T follicular helper cell (primary cell): ENCODE data around the gene RPL19.
A peak's percentile ranks its signal among the peaks of the same experiment; 100 is the strongest.

Experiments used
- DNase-seq: peaks from one replicate; pipeline ENCODE4 v3.0.0-alpha.2; 2020; ENCODE audit warnings: low read depth

The RPL19 gene

GRCh38 chr17:39197380-39198185 lies 2.5 kb upstream of the RPL19 start, which contains the start of gene CACNB1:
Gene CACNB1 (minus strand): TSS chr17:39197669. CDS start chr17:39197495, 174 bp downstream.
- peak; percentile 65 for DNase-seq

- DNase-seq = no peak
Observed at GRCh38 chr17:39198186-39198566, 1.9 kb upstream of the RPL19 start.

GRCh38 chr17:39199820-39200069 lies 338 bp upstream of the RPL19 start:
- peak; percentile 79 for DNase-seq

- no peak for DNase-seq
Observed at GRCh38 chr17:39200957-39201510, 951 bp downstream of the RPL19 start.

- DNase-seq = no peak
Observed at GRCh38 chr17:39204245-39204644, 4.2 kb downstream of the RPL19 start.

GRCh38 chr17:39205112-39205526 lies 5.0 kb downstream of the RPL19 start:
- no peak for DNase-seq

GRCh38 chr17:39208136-39208535 lies 8.1 kb downstream of the RPL19 start:
- DNase-seq = no peak

GRCh38 chr17:39208893-39209292 lies 8.8 kb downstream of the RPL19 start:
- DNase-seq = peak; percentile 19

GRCh38 chr17:39209317-39210092 lies 9.4 kb downstream of the RPL19 start:
- DNase-seq = peak; percentile 56

GRCh38 chr17:39210093-39210434 lies 10.0 kb downstream of the RPL19 start:
- no peak for DNase-seq

GRCh38 chr17:39212195-39212810 lies 12.2 kb downstream of the RPL19 start:
- DNase-seq = no peak

- no peak for DNase-seq
Observed at GRCh38 chr17:39212841-39213480, 12.9 kb downstream of the RPL19 start.

- DNase-seq = no peak
Observed at GRCh38 chr17:39213852-39214251, 13.8 kb downstream of the RPL19 start.

- DNase-seq = no peak
Observed at GRCh38 chr17:39217734-39218369, 17.8 kb downstream of the RPL19 start.

GRCh38 chr17:39218906-39219305 lies 18.8 kb downstream of the RPL19 start:
- no peak for DNase-seq

GRCh38 chr17:39219647-39220154 lies 19.6 kb downstream of the RPL19 start:
- DNase-seq = no peak

- no peak for DNase-seq
Observed at GRCh38 chr17:39221572-39221971, 21.5 kb downstream of the RPL19 start.

- no peak for DNase-seq
Observed at GRCh38 chr17:39222151-39222550, 22.1 kb downstream of the RPL19 start.

GRCh38 chr17:39222866-39223834 lies 23.1 kb downstream of the RPL19 start:
- DNase-seq = no peak
